ENCODE measurements around the gene NCLN. TPM values are rescaled to one million over a fixed set of nuclear protein-coding genes. Genes with fewer than 3 reads are reported as not detected.

The NCLN gene
- total RNA-seq, 1 experiment from 2014 or later: 33.7 TPM

Other genes with a start within 250 kb of the NCLN start
- gene ZNF77, start 241.0 kb upstream of the NCLN start, total RNA-seq (2014; rRNA removed; shearing (Covaris generic)): 3.7 and 4.0 TPM in 2 replicates
- gene TLE6, start 208.4 kb upstream of the NCLN start, total RNA-seq (2014; rRNA removed; shearing (Covaris generic)): 1.5 and 2.7 TPM in 2 replicates
- gene TLE2, start 156.7 kb upstream of the NCLN start, total RNA-seq (2014; rRNA removed; shearing (Covaris generic)): 3.0 and 3.5 TPM in 2 replicates
- 136 and 167 TPM in 2 replicates for gene TLE5, start 123.4 kb upstream of the NCLN start, total RNA-seq (2014; rRNA removed; shearing (Covaris generic))
- 16.5 and 20.5 TPM in 2 replicates for gene GNA11, start 91.6 kb upstream of the NCLN start, total RNA-seq (2014; rRNA removed; shearing (Covaris generic))
- not detected in 2 replicates for gene GNA15, start 49.9 kb upstream of the NCLN start, total RNA-seq (2014; rRNA removed; shearing (Covaris generic))
- gene S1PR4, start 7.2 kb upstream of the NCLN start, total RNA-seq (2014; rRNA removed; shearing (Covaris generic)): not detected in 2 replicates
- gene CELF5, start 38.7 kb downstream of the NCLN start, total RNA-seq (2014; rRNA removed; shearing (Covaris generic)): 0.29 and 0.60 TPM in 2 replicates
- gene NFIC, start 180.7 kb downstream of the NCLN start, total RNA-seq (2014; rRNA removed; shearing (Covaris generic)): 19.8 and 20.0 TPM in 2 replicates